GM06990 (cell line): ENCODE results near the gene DNAH8.

Experiments
- DNase-seq: peaks from one replicate; pipeline ENCODE4 v3.0.0-alpha.2; 2011; ENCODE audit not compliant: insufficient read length; ENCODE audit errors: extremely low read depth
- H3K27me3 ChIP-seq: replicated peaks from 2 replicates; pipeline ENCODE4 v1.6.0; 2011; ENCODE audit warnings: low read length; ENCODE audit not compliant: control insufficient read depth, insufficient read depth
- H3K36me3 ChIP-seq: 2 replicates; pipeline ENCODE4 v1.5.1; 2011; ENCODE audit warnings: low read length; ENCODE audit not compliant: control insufficient read depth, insufficient read depth
- H3K4me3 ChIP-seq: replicated peaks from 2 replicates; pipeline ENCODE4 v1.5.1; 2011; ENCODE audit warnings: low read depth, mild to moderate bottlenecking, control low read depth, low read length
- TF ChIP-seq, protein P1 (sequence below): IDR thresholded peaks from 2 replicates; pipeline ENCODE4 v1.5.1; 2011; ENCODE audit warnings: low read length, control low read depth, mild to moderate bottlenecking, inconsistent platforms; ENCODE audit not compliant: insufficient read depth, poor library complexity, severe bottlenecking

DNAH8 gene

DNA sequence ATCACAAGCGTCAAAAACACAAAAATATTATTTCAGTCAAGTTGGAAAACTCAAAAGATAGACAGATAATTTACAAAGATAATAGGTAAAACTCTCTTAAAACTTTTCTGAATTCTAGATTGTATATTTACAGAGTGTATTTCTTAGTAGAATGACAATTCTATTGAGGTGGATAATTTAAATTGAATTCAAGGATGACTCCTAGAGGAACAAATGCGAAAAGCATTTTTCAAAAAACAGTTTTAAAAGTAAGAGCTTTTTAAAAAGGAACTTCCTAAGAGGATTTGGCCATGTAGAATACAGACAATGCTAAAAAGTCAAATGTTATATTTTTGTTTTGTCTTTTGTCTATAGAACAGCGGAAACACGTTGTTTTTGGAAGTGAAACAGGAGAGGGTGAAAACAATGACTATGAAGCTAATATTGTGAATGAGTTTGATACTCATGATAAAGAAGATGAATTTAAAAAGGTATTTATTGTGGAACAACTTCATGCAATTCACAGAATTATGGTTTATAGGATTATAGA lies 90.1 kb downstream of the DNAH8 start:
- DNase-seq = no peak
- no peak overlapping the region for H3K4me3 ChIP-seq
- H3K27me3 ChIP-seq = no peaks in the 10 kb centered on the region

DNA sequence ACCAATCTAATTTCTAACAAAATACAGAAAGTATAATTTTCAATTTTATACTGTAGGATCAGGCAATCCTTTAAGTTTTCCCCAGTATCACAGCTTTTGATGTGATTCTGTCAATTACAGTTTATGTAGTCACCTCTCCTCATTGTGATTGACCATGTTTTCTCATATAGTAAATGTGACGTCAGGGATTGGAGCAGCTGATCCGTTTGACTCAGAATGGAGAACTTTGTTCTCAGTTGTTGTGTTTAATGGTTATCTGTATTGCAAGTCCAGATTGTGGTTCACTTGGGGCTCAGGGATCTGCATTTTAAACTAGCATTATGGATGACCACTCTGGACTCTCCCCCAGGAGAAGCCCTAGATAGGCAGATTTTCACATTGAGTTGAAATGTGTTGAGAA lies 90.6 kb downstream of the DNAH8 start:
- no peaks in the 10 kb centered on the region for H3K36me3 ChIP-seq
- no peaks in the 10 kb centered on the region for H3K27me3 ChIP-seq
- TF ChIP-seq, protein P1, sequence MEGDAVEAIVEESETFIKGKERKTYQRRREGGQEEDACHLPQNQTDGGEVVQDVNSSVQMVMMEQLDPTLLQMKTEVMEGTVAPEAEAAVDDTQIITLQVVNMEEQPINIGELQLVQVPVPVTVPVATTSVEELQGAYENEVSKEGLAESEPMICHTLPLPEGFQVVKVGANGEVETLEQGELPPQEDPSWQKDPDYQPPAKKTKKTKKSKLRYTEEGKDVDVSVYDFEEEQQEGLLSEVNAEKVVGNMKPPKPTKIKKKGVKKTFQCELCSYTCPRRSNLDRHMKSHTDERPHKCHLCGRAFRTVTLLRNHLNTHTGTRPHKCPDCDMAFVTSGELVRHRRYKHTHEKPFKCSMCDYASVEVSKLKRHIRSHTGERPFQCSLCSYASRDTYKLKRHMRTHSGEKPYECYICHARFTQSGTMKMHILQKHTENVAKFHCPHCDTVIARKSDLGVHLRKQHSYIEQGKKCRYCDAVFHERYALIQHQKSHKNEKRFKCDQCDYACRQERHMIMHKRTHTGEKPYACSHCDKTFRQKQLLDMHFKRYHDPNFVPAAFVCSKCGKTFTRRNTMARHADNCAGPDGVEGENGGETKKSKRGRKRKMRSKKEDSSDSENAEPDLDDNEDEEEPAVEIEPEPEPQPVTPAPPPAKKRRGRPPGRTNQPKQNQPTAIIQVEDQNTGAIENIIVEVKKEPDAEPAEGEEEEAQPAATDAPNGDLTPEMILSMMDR = no peak
- H3K4me3 ChIP-seq = no peak overlapping the region
- no peak for DNase-seq

More for the DNA sequence above, 90.1 kb downstream of the DNAH8 start:
- TF ChIP-seq, protein P1 = no peak
- no peaks in the 10 kb centered on the region for H3K36me3 ChIP-seq

DNA sequence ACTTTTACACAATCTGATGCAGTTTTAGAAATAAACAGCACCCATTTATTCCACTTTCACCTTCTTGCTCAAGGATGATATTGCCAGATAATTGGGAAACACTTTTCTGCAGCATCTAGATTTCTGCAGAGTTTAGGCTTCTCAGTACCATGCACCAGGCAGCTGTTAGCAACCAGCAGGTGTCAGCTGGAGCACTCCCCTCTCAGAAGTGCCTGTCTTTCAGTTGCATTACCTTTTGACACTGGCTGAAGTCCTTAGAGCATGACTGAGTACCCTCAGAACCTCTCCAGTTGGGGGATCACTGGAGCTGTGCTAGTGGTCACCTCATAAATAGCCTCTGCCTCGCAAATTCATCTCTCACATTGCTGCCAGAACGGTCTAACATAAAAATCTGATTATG lies 91.2 kb downstream of the DNAH8 start:
- Histone ChIP-seq H3K36me3 (no peaks in the 10 kb centered on the region), H3K27me3 (no peaks in the 10 kb centered on the region), H3K4me3 (no peak overlapping the region)
- DNase-seq = no peak
- TF ChIP-seq, protein P1 = no peak

DNA sequence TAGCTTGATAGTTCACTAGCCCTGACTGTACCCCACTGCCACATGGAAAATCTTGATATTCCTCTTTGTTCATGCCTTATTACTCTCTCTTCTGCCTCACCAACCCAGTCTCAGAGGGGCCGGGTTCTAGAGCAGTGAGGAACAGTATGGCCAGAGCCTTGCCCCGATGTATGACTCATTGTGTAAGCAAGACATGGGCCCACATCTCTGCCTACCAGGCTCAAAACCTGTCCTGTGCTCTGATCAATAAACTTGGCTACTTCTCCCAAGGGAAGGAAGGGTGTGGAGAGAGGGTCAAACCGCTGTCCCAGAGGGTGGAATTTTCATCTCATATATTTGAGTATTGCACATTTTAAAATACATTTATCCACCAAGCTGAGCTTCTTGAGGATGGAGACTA lies 91.7 kb downstream of the DNAH8 start:
- no peaks in the 10 kb centered on the region for H3K27me3 ChIP-seq
- H3K4me3 ChIP-seq = no peak overlapping the region
- TF ChIP-seq, protein P1 = no peak
- H3K36me3 ChIP-seq = no peaks in the 10 kb centered on the region
- no peak for DNase-seq

DNA sequence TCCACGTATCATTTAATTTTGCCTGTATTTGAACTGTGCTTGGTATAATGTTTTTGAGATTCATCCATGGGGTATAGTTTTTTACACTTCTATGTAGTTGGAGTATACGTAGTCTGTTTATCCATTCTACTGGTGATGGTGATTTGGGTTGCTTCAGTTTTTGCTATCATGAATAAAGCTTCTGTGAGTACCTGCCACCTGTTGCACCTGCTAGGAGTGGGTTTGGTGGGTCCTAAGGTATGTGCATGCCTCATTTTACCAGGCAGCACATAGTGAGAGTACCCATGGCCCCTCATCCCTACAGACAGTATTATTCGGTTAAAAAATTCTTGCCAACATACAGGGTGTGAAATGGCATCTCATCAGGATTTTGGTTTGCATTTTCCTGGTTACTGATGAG lies 92.9 kb downstream of the DNAH8 start:
- no peaks in the 10 kb centered on the region for H3K27me3 ChIP-seq
- DNase-seq = no peak
- no peaks in the 10 kb centered on the region for H3K36me3 ChIP-seq
- TF ChIP-seq, protein P1 = no peak
- no peak overlapping the region for H3K4me3 ChIP-seq

DNA sequence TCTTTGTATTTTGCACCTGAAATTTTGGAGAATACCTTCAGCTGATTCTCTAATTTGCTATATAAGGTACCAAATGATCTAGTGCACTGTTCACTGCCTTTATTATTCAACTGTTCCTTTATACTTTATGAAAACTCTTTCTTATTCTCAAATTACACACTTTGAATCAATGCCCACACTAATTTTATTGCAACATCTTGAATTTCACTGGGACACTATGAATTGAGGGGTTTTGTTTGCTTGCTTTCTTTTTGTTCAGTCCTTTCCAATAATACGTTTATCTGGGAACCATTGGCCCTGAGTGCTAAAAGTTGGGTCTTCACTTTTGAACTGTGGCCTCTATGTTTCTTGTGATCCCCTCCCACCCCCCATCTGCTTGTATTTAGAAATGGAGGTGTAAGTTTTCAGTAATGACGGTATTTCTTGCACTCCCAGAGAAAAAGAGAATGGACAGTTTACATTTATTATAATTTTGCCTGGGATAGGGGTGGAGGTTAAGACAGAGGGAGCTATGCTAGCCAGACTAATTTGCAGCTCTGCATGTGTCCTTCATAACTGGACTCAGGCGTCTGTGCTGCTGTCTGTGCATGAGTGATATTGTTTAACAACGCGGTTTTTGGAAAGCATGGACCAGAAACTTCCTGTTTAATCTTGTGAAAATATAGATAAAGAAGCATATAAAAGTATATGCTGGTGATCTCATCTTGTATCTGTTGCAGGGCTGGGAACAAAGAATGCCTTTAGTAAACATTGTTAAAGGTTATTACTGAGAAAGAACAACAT lies 98.1 kb downstream of the DNAH8 start:
- TF ChIP-seq, protein P1 = no peak
- no peaks in the 10 kb centered on the region for H3K27me3 ChIP-seq
- no peak overlapping the region for H3K4me3 ChIP-seq
- H3K36me3 ChIP-seq = no peaks in the 10 kb centered on the region
- DNase-seq = no peak
